Occipital lobe (tissue), 2 donors: ENCODE results near the gene CAPN10. TPM values are rescaled to one million over a fixed set of nuclear protein-coding genes. Genes with fewer than 3 reads are reported as not detected.

Source experiments
- DNase-seq: peaks from one replicate; lab custom pipeline; 2025; lab: John Stamatoyannopoulos, UW
- total RNA-seq: library from RNA; depleted of rRNA; stranded (reverse); fragments of >200 nt; gene quantifications from one replicate; pipeline ENCODE4 v1.2.3, GENCODE V29; 2014

Gene CAPN10
- total RNA-seq, 1 donor from 2014 or later, result 27.1 TPM

DNA sequence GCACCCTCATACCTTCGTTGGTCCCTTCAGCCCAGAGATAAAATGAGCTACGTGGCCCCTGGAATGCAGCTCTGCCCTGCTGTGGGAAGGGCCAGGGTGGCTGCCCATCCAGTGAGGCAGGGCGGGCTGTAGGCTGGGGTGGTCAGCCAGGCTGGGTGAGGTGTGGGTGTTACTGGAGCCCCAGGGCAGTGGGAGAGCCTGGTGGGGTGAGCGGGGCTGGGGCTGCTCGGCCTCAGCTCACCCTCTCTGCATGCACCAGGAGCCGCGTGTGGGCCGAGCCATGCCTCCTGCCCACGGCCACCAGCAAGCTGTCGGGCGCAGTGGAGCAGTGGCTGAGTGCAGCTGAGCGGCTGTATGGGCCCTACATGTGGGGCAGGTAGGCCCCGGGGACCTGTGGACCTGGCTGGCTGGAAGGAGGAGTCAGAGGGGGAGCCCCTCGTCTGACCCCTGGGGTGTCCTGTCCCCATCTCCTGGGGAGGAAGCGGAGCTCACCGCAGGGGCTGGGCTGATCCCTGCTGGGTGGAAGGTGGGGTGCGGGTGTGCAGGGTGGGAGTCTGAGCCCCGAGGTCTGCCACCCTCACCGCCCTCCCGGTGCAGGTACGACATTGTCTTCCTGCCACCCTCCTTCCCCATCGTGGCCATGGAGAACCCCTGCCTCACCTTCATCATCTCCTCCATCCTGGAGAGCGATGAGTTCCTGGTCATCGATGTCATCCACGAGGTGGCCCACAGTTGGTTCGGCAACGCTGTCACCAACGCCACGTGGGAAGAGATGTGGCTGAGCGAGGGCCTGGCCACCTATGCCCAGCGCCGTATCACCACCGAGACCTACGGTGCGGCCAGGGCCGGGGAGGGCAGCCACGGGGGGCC is 12.8 kb upstream of the CAPN10 start:
- no peak for DNase-seq

DNA sequence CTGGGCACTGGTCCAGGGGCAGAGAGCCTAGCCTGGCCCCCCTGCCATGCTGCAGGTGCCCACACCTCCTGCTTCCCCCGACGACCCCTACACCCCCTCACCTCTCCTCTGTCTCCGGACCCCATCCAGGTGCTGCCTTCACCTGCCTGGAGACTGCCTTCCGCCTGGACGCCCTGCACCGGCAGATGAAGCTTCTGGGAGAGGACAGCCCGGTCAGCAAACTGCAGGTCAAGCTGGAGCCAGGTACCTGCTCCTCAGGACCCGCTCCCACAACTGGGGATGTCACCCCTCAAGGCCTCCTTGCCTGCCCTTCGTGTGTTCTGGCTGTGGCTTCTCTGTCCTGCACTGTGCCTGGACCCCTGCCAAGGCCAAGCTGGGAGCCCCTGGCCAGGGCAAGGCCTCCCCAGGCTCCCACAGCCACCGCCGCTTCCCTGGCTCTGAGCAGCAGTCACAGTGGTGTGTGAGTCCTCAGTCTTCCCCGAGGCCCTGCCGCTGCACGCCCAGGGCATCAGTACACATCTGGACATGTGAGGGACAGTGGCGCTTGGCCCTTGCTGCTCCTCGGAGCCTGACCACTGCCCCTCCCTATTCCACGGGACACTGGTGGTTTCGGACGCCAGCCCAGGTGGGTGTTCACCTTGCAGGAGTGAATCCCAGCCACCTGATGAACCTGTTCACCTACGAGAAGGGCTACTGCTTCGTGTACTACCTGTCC is 12.0 kb upstream of the CAPN10 start:
- DNase-seq, result no peak

DNA sequence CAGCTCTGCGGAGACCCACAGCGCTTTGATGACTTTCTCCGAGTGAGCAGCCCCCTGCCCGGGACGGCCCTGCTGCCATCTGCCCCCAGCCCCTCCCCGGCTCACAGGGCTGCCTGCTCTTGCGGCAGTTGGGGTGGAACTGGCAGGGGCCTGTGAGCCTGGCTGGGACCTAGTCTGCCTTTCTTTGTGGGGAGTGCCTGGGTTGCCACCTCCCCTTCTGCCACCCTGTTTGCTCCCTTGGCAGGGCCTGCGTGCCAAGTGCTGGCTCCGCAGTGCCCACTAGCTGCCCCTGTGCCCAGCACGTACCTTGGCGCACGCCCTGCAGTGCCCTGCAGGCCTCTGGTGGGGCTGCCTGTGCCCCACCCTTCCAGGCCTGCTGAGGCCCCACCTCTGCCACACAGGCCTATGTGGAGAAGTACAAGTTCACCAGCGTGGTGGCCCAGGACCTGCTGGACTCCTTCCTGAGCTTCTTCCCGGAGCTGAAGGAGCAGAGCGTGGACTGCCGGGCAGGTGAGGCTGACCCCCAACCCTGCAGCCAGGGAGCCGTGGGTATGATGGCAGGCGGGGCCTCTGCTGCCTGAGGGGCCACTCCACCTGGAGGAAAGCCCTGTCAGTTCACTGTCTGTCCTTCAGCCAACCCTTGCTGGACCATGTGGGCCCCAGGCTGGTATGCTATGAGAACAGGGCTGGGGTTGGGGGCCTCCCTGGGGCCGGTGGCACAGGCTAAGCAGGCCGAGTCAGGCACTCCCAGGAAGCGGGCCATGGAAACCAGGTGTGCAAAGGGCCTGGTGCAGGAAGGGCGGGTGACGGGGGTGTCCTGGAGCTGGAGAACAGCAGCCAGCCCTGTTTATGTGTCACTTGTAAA is 11.2 kb upstream of the CAPN10 start:
- DNase-seq, result no peak

DNA sequence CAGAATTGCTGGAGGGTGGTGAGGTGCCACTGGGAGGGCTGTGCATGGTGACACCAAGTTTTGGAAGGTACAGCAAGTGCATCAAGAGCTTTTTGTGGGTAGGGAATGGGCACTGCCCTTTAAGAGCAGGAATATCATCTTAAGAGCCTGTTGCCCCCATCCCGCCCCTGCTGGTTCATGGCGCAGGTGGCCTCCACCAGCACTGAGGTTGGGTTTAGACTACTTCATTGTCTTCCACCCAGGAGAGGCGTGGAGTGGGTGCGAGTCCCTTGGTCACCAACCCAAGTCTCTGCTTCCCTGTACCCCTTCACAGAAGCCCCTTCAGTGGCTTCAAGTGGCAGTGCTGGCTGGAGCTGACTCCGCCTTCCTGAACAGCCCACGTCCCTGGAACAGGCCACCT is 10.5 kb upstream of the CAPN10 start:
- no peak for DNase-seq

DNA sequence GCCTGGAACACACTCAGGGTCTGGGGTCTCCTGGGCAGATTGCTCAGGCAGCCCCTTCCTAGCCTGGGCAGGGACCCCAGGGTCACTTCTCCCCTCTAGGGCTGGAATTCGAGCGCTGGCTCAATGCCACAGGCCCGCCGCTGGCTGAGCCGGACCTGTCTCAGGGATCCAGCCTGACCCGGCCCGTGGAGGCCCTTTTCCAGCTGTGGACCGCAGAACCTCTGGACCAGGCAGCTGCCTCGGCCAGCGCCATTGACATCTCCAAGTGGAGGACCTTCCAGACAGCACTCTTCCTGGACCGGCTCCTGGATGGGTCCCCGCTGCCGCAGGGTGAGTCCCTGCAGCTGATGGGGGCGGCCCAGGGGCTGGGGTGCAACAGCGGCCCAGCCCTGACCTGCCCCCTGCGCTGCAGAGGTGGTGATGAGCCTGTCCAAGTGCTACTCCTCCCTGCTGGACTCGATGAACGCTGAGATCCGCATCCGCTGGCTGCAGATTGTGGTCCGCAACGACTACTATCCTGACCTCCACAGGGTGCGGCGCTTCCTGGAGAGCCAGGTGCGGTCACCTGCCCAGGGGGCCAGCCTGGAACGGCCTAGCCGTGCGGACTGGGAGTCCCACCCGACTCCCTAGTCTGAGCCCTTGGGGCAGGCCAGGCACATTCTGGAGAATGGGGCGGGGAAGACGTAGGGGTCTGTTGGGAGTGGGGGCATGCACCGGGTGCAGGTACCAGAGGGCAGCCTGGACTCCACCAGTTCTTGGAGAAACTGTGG is 9.9 kb upstream of the CAPN10 start:
- no peak for DNase-seq

DNA sequence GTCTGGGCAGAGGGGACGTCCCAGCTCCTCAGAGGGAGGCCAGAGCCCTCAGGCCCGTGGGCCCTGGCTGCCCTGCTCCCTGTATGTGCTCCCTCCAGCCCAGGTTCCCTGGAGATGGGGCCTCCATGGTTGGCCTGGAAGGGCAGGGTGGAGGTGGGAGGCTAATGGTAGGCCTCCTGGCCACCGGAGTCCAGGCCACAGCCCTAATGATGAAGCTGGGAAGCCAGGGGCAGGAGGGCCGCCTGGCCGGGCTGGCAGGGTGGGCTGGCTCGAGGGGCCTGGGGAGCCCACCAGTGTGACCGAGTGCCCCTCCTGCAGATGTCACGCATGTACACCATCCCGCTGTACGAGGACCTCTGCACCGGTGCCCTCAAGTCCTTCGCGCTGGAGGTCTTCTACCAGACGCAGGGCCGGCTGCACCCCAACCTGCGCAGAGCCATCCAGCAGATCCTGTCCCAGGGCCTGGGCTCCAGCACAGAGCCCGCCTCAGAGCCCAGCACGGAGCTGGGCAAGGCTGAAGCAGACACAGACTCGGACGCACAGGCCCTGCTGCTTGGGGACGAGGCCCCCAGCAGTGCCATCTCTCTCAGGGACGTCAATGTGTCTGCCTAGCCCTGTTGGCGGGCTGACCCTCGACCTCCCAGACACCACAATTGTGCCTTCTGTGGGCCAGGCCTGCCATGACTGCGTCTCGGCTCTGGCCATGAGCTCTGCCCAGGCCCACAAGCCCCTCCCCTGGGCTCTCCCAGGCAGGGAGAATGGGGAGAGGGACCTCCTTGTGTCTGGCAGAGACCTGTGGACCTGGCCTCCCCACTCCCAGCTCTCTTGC is 9.0 kb upstream of the CAPN10 start:
- no peak for DNase-seq

DNA sequence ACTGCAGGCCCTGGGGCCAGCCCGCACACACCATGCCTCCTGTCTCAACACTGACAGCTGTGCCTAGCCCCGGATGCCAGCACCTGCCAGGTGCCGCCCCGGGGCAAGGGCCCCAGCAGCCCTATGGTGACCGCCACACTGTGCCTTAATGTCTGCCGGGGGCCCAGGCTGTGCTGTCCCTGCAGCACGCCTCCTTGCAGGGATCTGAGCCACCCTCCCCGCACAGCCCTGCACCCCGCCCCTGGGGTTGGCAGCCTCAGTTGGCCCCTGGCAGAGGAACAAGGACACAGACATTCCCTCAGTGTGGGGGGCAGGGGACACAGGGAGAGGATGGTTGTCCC is 8.5 kb upstream of the CAPN10 start:
- DNase-seq, result no peak

DNA sequence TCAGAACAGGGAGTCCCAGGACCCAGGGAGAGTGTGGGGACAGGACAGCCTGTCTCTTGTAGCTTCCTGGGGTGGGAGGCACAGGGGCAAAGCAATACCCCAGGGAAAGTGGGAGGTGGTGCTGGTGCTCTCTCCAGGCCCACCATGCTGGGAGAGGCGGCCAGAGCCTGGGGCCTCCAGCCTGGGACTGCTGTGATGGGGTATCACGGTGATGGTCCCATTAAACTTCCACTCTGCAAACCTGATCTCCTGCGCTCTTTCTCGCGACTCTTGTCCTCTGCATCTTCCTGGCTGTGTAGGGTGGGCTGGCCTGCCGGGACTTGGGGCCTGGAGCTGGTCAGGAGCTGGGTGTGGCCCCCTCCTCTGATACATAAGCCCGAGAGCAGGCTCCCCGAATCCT is 8.0 kb upstream of the CAPN10 start:
- DNase-seq, result no peak

DNA sequence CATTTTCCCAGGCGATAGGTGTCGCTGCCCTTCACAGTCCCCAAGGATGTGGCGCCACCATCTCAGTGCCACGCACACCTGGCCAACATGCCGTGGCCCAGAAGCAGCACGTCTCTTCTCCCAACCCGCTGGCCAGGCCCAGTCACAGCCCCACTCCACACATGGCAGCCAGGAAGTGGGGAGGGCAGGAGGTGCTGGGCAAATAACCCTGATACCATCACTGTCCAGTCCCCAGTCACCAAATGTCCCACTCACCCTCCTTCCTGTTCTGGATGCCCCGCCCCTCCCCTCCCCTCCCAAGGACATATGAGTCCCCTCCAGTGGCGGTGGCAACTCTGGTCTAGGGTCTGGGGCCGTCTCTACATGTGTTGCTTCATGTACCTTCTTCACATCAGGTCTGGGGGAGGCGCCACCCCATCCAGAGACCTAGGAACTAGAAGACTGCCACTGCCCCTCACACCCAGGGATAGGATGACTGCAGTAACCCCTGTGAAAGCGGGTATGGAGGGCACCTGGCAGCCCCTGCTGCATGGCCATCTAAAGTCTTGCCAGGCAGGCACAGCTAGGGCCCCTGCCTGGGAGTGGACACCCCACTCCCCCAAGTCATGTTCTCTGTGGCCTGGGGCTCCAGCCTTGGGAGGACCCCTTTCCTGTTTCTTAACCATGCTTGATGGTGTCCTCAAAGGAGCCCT is 7.3 kb upstream of the CAPN10 start:
- DNase-seq, result no peak

DNA sequence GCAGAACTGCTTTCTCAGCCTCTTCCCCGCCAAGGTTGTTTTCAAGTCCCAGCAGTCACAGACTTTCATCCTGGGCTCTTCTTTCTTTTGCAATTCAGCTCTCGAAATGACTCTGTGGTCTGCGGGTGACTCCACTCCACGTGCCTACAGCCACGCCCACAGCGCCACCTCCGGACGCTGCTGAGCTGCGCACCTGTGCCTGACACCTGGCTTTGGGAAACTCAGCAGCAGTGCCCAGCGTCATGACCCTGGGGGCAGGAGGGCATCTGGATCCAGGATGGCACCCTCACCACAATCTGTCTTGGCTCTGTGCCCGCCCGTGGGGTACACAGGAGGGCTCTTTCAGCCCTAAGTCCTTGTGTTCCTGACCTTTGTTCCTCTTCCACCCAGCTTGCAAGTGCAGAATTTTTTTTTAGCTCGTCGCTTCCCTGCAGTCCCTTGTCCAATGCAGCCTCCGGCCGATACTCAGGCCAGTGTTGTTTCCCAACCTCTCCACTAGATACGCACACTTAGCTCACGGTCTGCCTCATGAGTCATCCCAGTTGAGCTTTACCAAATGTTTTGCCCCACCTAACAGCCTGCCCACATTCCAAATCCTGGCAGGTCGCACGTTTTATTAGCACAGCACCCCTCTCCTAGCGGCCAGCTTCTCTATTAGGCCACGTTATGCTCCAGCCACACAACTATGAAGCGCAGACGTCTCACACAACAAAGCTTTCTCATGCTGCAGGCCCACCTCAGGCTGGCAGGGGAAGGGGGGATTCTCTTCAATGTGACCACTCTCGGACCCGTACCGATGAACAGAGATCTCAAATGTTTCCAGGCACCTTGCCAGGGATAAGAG is 6.5 kb upstream of the CAPN10 start:
- DNase-seq, result no peak

DNA sequence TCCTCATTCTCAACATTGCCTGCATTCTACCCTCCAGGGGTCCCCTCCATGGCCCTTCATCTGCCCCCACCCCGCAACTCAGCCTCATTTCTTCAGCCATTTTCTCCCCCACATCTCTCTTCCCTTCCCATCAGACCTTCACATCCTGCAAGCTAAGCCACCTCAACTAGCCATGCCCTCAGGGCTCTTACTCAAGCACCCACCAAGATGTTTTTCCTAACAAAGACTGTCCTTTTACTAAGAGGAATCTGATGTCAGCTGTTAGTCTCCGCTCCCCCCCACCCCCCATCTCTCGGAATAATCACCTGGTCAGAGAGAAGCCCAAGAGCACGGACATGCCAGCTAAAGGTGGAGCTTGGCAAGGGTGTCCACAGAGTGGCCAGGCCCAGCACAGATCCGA is 4.7 kb upstream of the CAPN10 start:
- no peak for DNase-seq

DNA sequence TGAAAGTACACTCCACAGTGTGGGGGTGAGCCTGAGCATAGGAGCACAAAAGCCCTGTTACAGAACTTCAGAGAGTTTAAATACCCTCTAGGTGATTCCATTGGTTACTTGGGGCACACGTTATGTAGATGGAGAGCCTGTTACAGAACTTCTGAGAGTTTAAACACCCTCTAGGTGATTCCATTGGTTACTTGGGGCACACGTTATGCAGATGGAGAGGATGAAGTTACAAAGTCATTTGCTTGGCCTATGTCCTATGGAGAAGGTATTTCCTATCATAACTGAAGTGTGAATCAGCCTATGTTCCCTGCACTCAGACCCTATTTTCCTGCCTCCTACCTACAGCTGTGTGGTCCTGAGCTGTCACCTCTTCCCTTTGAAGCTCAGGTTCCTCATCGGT is 3.8 kb upstream of the CAPN10 start:
- no peak for DNase-seq

DNA sequence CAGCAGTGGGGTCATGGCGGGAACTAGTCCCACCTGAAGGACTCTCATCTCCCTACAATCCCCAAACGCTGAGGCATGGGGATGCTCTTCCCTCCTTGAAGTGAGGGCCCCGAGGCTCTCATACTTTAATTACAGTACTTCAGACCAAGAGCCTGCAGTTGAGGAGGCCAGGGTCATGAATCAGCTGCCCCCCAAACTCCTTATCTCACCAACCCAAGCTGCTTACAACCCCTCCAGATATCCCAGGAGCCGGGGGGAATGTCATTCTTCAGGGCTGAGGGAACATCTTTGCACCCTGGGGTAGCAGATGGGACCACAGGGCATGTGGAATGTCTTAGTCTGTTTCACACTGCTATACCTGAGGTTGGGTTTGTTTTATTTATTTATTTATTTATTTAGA is 2.8 kb upstream of the CAPN10 start:
- no peak for DNase-seq

DNA sequence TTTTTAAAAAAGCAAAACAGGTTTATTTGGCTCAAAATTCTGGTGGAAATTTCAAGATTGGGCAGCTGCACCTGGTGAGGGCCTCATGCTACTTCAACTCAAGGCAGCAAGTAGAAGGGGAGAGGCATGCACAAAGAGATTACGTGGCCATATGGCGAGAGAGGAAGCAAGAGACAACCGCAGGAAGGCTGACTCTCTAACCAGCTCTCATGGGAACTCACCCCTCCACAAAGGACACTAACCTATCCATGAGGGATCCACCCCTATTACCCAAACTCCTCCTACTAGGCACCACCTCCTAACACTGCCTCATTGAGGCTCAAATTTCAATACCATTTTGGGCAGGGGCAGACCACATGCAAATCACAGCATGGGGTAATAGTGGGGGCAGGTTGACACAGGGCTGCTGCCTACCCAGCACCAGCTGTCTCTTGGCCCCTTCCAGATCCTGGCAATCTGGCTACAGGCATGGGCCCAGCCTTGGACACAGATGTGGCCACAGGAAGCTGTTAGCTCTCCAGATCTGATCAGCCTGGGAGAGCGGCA is 2.0 kb upstream of the CAPN10 start:
- DNase-seq, result no peak

DNA sequence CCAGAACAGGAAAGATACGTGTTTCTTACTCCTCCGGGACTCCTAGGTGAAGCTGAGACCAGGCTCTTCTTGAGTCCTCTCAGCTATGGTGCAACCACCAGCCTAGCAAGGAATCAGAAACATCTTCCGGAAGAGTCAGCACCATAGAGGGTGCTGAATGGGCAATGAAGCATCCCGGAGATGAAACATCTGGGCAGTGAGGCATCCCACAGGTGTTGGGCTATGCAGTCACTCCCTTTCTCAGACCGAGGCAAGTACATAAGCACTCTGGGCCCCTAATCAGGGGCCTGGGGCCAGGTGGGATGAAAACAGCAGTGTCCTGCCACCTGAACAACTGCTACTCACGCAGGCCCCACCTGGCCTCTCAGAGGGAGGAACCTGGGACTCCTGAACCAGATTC is 1.4 kb upstream of the CAPN10 start:
- no peak for DNase-seq

DNA sequence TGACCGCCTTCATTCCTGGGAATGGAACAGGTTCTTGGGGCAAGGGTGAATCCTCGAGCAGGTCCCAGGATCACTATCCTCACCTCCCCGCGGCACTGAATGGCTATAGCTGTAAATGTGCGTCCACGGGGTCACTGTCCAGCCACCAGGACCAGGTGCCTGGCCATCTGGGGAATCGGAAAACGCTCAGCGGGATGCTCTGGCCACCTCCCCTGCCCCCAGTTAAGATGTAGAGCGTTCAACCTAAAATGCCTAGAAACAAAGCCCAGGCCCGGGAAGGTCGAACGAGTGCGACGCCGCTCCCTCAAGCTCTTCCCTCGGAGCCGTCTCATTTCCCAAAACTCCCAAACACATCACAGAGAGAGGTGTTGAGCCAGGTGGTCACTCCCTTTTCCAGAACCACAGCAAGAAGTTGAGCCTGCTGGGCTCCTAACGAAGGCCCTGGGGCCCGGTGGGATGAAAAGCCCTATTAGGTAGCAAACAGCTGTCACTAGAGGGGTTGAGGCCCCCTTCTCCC is 795 bp upstream of the CAPN10 start:
- no peak for DNase-seq

DNA sequence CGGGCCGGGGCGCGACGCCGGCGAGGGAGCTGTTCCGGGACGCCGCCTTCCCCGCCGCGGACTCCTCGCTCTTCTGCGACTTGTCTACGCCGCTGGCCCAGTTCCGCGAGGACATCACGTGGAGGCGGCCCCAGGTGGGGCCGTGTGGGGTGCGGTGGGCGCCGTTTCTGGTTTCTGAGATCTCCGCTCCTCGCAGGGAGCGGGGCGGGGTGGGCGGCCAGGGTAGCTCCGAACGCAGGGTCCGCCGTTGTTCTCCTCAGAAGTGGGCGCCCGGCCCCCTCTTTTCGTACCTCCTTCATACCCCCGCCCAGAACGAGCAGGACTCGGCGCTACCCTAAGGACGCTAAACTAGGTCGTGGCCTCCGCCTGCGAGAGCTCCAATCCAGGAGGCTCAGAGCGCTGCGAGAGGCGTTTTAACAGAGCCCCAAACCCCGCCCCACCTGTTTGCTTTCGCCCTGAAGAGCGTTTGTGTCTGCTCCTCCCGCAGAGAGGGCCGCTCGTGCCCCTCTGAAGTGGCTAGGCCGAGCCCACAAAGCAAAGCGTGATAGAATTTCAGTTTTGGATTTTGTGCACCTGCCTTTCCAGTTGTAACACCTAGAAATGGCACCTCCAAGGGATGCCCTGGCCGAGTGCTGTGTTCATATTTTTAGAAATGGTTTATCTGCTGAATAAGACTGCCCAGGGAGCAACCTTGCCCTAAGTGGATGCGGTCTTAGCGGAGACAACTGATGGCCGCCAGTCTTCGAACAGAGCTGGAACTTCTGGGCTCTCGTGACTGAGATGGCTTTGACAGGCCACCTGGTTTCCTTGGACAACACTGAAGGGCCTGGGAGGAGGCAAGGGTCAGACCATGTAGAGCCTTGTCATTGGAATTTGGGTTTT is 626 bp downstream of the CAPN10 start:
- no peak for DNase-seq
